Naive thymus-derived CD4-positive, alpha-beta T cell (primary cell): ENCODE results near the gene EPHB1. TPM values are rescaled to one million over a fixed set of nuclear protein-coding genes. Genes with fewer than 3 reads are reported as not detected.

Source experiments
- ATAC-seq: fragments of 150-1000 bp; cut with Tn5 transposase; 2 replicates; pipeline ENCODE4 v1.10.0; 2021; ENCODE audit warnings: mild to moderate bottlenecking, moderate library complexity
- CTCF ChIA-PET: fragments of 350-600 bp; sonication (Branson Sonifier 250); formaldehyde crosslinking; loops from one replicate; lab custom pipeline; 2021; ENCODE audit warnings: antibody characterized with exemption; lab: Charles Lee
- POLR2A ChIA-PET: fragments of 350-600 bp; sonication (Branson Sonifier 250); formaldehyde crosslinking; loops from one replicate; lab custom pipeline; 2021; ENCODE audit warnings: antibody characterized with exemption, inconsistent platforms; lab: Charles Lee
- DNase-seq, 9 donors: peaks; one replicate each; pipeline versions ENCODE4 v3.0.0 to v3.0.0-alpha.2; 2020 to 2022; ENCODE audit warnings: mixed read lengths in 1 of 9
- H3K27ac ChIP-seq: one replicate; pipeline ENCODE4 v1.7.0; 2013; ENCODE audit warnings: mild to moderate bottlenecking, low read depth, low read length, moderate library complexity
- H3K27me3 ChIP-seq, 2 donors: one replicate each; pipeline ENCODE4 v1.7.0; 2013; ENCODE audit warnings: low read length in 2 of 2, mild to moderate bottlenecking in 2 of 2, moderate library complexity in 2 of 2; ENCODE audit not compliant: control insufficient read depth in 2 of 2, insufficient read depth in 2 of 2
- H3K36me3 ChIP-seq, 3 experiments: 1 replicate in 2 of 3; 2 replicates in 1 of 3; pipeline ENCODE4 v1.7.0; 2013; ENCODE audit warnings: low read length in 3 of 3, mild to moderate bottlenecking in 3 of 3, moderate library complexity in 1 of 3; ENCODE audit not compliant: insufficient read depth in 3 of 3, control insufficient read depth in 2 of 3
- H3K4me1 ChIP-seq, 2 donors: one replicate each; pipeline ENCODE4 v1.7.0; 2013; ENCODE audit warnings: low read length in 2 of 2, mild to moderate bottlenecking in 2 of 2, moderate library complexity in 1 of 2; ENCODE audit not compliant: control insufficient read depth in 2 of 2, insufficient read depth in 2 of 2
- H3K4me3 ChIP-seq: 2 replicates; pipeline ENCODE4 v1.7.0; 2013; ENCODE audit warnings: mild to moderate bottlenecking, low read length
- H3K9me3 ChIP-seq, 3 experiments: 1 replicate in 2 of 3; 2 replicates in 1 of 3; pipeline ENCODE4 v1.7.0; 2013; ENCODE audit warnings: low read length in 3 of 3; ENCODE audit not compliant: control insufficient read depth in 2 of 3
- H3K27ac Mint-ChIP-seq, 9 donors: one replicate each; pipeline ENCODE4 v1.8.0; 2020 to 2022; ENCODE audit warnings: mixed read lengths in 9 of 9, mild to moderate bottlenecking in 8 of 9, moderate library complexity in 5 of 9, inconsistent platforms in 2 of 9
- H3K27me3 Mint-ChIP-seq, 5 donors: one replicate each; pipeline ENCODE4 v1.8.0; 2021 to 2022; ENCODE audit warnings: mixed read lengths in 5 of 5, mild to moderate bottlenecking in 1 of 5
- H3K36me3 Mint-ChIP-seq, 5 donors: one replicate each; pipeline ENCODE4 v1.8.0; 2020 to 2022; ENCODE audit warnings: mixed read lengths in 5 of 5, mild to moderate bottlenecking in 3 of 5, inconsistent platforms in 1 of 5
- H3K4me1 Mint-ChIP-seq, 7 donors: one replicate each; pipeline ENCODE4 v1.8.0; 2020 to 2022; ENCODE audit warnings: mixed read lengths in 7 of 7, mild to moderate bottlenecking in 3 of 7, inconsistent platforms in 1 of 7
- H3K4me3 Mint-ChIP-seq, 10 donors: one replicate each; pipeline ENCODE4 v1.8.0; 2020 to 2022; ENCODE audit warnings: mild to moderate bottlenecking in 10 of 10, mixed read lengths in 10 of 10, moderate library complexity in 6 of 10, inconsistent platforms in 2 of 10
- H3K9me3 Mint-ChIP-seq, 11 donors: one replicate each; pipeline ENCODE4 v1.8.0; 2020 to 2022; ENCODE audit warnings: mixed read lengths in 11 of 11, mild to moderate bottlenecking in 4 of 11, inconsistent platforms in 1 of 11, moderate library complexity in 1 of 11
- intact Hi-C, 2 donors: fragments of 100-400 bp; cut with micrococcal nuclease; formaldehyde crosslinking; loops; one replicate each; pipeline ENCODE4 v1.15.1; 2023
- polyA plus RNA-seq, 2 donors: library from polyadenylated mRNA; unstranded; fragments of 300-500 nt; fragmentation: Illumina TruSeq; gene quantifications; one replicate each; pipeline ENCODE4 v1.2.3, GENCODE V29; 2021
- total RNA-seq, 6 experiments: library from RNA in 5 of 6; stranded (reverse) in 5 of 6; gene quantifications; 1 replicate in 5 of 6; 2 replicates in 1 of 6; pipeline ENCODE4 v1.2.3 and lab custom pipeline; 2021 to 2026

EPHB1 gene
- total and polyA plus RNA-seq, 7 experiments from 2014 or later = 1.6 to 2.2 (median 1.8) TPM; not detected in 4

DNA sequence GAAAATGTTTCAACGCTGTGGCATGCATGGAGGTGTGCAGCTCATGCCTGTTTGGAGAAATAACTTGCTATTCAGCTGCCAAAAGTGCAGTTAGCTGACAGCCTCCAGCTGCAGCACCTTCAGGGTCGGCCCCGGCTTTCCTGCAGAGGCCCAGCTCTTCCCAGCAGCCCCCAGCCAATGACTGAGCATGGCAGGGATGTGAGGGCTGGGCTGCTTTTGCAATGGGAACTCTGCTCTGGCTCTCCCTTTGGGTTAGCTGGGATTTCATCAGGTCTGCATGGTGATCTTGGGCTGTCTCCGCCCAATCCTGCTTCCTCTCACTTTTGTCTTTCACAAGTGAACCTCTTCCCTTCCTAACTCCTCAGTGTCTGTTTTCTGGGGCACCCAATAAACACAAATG, 396.6 kb downstream of the EPHB1 start:
- H3K27ac ChIP-seq = no peak overlapping the region
- Mint-ChIP-seq H3K4me3 (no peak overlapping the region), H3K4me1 (no peaks in the 10 kb centered on the region), H3K36me3 (no peaks in the 10 kb centered on the region), H3K27ac (no peak overlapping the region), H3K27me3 (peaks cover 0 to 4% (median 0%) of the 10 kb centered on the region in 5 donors), H3K9me3 (peaks cover 0 to 4% (median 0%) of the 10 kb centered on the region in 11 donors)
- H3K4me1 ChIP-seq = no peaks in the 10 kb centered on the region
- no peak for DNase-seq
- CTCF ChIA-PET = no interaction called here
- intact Hi-C loops = no loop called here
- H3K36me3 ChIP-seq = no peaks in the 10 kb centered on the region
- H3K9me3 ChIP-seq = no peaks in the 10 kb centered on the region
- POLR2A ChIA-PET = no interaction called here
- no peak for ATAC-seq
- no peak overlapping the region for H3K4me3 ChIP-seq
- no peaks in the 10 kb centered on the region for H3K27me3 ChIP-seq

DNA sequence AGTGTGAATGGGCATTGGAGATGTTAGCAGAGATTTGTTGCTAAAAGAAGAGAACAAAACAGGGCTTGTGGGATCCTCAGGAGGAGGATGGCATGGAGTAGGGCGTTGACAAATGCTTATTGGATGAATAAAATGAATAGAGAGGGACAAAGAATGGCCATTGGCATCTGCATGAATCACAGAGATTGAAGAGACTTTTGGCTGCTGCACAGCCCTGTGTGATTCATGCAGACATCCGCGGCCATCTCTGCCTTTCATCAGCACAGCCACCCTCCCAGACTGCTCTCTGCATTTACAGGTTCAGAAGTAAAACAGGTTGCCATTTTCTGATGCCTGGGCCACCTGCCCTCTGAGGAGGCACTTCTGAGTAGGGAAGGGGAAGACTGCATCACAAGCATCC, 397.9 kb downstream of the EPHB1 start:
- CTCF ChIA-PET = no interaction called here
- DNase-seq = no peak
- peaks cover 0 to 4% (median 0%) of the 10 kb centered on the region in 5 donors for H3K27me3 Mint-ChIP-seq
- no peak overlapping the region for H3K27ac Mint-ChIP-seq
- no peak for ATAC-seq
- Histone ChIP-seq H3K4me3 (no peak overlapping the region), H3K27ac (no peak overlapping the region), H3K36me3 (no peaks in the 10 kb centered on the region), H3K9me3 (no peaks in the 10 kb centered on the region), H3K27me3 (no peaks in the 10 kb centered on the region), H3K4me1 (no peaks in the 10 kb centered on the region)
- no peaks in the 10 kb centered on the region for H3K36me3 Mint-ChIP-seq
- intact Hi-C loops = no loop called here
- H3K4me1 Mint-ChIP-seq = no peaks in the 10 kb centered on the region
- POLR2A ChIA-PET = no interaction called here
- H3K4me3 Mint-ChIP-seq = no peak overlapping the region
- peaks cover 0 to 4% (median 0%) of the 10 kb centered on the region in 11 donors for H3K9me3 Mint-ChIP-seq

DNA sequence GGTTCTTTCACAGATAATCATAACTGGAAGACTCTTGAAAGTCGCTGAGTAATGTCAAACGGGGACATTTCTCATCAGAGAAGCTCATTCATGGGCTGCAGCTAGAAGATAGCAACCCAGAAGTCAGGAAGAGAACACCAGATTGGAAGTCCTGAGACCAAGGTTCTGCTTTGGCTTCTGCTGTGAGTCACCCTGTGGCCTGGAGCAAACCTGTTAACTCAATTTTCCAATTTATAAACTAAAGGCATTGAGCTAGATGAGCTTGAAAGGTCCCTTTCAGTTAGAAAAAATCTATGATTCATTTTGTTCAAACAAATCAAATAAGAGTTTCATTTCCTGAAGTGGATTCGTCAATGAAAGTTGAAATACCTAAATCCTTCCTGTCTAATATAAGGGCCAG, 402.2 kb downstream of the EPHB1 start:
- H3K9me3 Mint-ChIP-seq = peaks cover 0 to 7% (median 0%) of the 10 kb centered on the region in 11 donors
- Histone ChIP-seq H3K27ac (no peak overlapping the region), H3K27me3 (no peaks in the 10 kb centered on the region), H3K4me1 (no peaks in the 10 kb centered on the region), H3K9me3 (no peaks in the 10 kb centered on the region), H3K36me3 (no peaks in the 10 kb centered on the region), H3K4me3 (no peak overlapping the region)
- no peaks in the 10 kb centered on the region for H3K36me3 Mint-ChIP-seq
- H3K27me3 Mint-ChIP-seq = peaks cover 0 to 4% (median 0%) of the 10 kb centered on the region in 5 donors
- no peak for DNase-seq
- intact Hi-C loops = no loop called here
- ChIA-PET CTCF (no interaction called here), POLR2A (no interaction called here)
- no peak overlapping the region for H3K27ac Mint-ChIP-seq
- no peaks in the 10 kb centered on the region for H3K4me1 Mint-ChIP-seq
- no peak overlapping the region for H3K4me3 Mint-ChIP-seq
- ATAC-seq = no peak

DNA sequence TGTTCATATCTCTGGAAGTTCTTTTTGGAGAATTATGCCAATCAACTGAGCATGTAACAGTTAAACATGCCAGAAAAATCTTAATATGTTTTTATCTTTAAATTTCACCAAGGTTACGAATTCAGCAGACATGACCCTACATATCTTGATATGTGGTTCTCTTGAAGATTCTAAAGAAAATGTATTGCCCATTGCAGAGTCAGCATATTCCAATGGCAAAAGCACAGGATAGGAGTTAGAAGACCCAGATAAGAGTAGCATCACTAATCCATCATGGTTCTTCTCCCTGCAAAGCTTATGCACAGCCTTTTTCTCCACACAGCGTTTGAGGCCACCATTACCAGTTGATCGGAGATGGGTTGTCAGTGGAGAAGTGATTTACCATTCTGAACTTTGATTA, 402.8 kb downstream of the EPHB1 start:
- no peak overlapping the region for H3K27ac ChIP-seq
- DNase-seq = no peak
- Mint-ChIP-seq H3K4me3 (no peak overlapping the region), H3K4me1 (no peaks in the 10 kb centered on the region), H3K27me3 (peaks cover 0 to 3% (median 0%) of the 10 kb centered on the region in 5 donors), H3K36me3 (no peaks in the 10 kb centered on the region), H3K27ac (no peak overlapping the region), H3K9me3 (peaks cover 0 to 7% (median under 1%) of the 10 kb centered on the region in 11 donors)
- ChIA-PET POLR2A (no interaction called here), CTCF (no interaction called here)
- intact Hi-C loops = no loop called here
- no peaks in the 10 kb centered on the region for H3K9me3 ChIP-seq
- no peaks in the 10 kb centered on the region for H3K4me1 ChIP-seq
- H3K36me3 ChIP-seq = no peaks in the 10 kb centered on the region
- no peaks in the 10 kb centered on the region for H3K27me3 ChIP-seq
- H3K4me3 ChIP-seq = no peak overlapping the region
- no peak for ATAC-seq

DNA sequence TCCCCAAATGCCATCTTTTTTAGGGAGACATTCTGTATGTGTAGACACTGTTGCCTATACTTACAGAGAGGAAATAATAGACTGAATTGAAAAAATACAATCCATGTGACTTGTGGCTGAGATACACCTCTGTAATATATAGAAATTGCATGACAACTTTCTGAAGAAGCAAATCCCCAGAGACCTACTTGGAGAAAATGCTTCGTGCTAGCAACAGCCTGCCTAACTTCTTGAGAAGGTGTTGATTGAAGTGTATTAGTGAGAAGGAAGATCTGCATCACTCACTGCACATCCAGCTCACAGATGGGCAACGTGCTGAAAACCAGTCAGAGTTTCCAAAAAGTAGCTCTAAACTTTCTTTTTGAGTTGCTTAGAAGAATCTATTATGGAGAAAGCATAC, 404.1 kb downstream of the EPHB1 start:
- no peak overlapping the region for H3K27ac ChIP-seq
- ATAC-seq = no peak
- POLR2A ChIA-PET = no interaction called here
- intact Hi-C loops = no loop called here
- no peaks in the 10 kb centered on the region for H3K4me1 ChIP-seq
- CTCF ChIA-PET = no interaction called here
- no peak overlapping the region for H3K27ac Mint-ChIP-seq
- H3K4me3 ChIP-seq = no peak overlapping the region
- H3K9me3 ChIP-seq = no peaks in the 10 kb centered on the region
- H3K36me3 Mint-ChIP-seq = no peaks in the 10 kb centered on the region
- no peaks in the 10 kb centered on the region for H3K4me1 Mint-ChIP-seq
- H3K27me3 ChIP-seq = no peaks in the 10 kb centered on the region
- H3K27me3 Mint-ChIP-seq = no peaks in the 10 kb centered on the region
- H3K9me3 Mint-ChIP-seq = peaks cover 0 to 9% (median 3%) of the 10 kb centered on the region in 11 donors
- no peak for DNase-seq
- no peaks in the 10 kb centered on the region for H3K36me3 ChIP-seq
- H3K4me3 Mint-ChIP-seq = no peak overlapping the region

DNA sequence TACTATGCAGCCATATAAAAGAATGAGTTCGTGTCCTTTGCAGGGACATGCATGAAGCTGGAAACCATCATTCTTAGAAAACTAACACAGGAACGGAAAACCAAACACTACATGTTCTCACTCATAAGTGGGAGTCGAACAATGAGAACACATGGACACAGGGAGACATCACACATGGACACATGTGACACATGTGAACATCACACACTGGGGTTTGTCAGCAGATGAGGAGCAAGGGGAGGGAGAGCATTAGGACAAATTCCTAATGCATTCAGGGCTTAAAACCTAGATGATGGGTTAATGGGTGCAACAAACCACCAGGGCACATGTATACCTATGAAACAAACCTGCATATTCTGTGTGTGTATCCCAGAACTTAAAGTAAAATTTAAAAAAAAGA, 408.0 kb downstream of the EPHB1 start:
- Mint-ChIP-seq H3K4me3 (no peak overlapping the region), H3K36me3 (no peaks in the 10 kb centered on the region), H3K9me3 (peaks cover 0 to 9% (median 0%) of the 10 kb centered on the region in 11 donors), H3K27me3 (peaks cover 0 to 3% (median 0%) of the 10 kb centered on the region in 5 donors), H3K27ac (no peak overlapping the region), H3K4me1 (no peaks in the 10 kb centered on the region)
- ChIA-PET CTCF (no interaction called here), POLR2A (no interaction called here)
- Histone ChIP-seq H3K27me3 (no peaks in the 10 kb centered on the region), H3K36me3 (no peaks in the 10 kb centered on the region), H3K9me3 (no peaks in the 10 kb centered on the region), H3K4me1 (no peaks in the 10 kb centered on the region), H3K27ac (no peak overlapping the region), H3K4me3 (no peak overlapping the region)
- intact Hi-C loops = no loop called here
- no peak for DNase-seq
- no peak for ATAC-seq

DNA sequence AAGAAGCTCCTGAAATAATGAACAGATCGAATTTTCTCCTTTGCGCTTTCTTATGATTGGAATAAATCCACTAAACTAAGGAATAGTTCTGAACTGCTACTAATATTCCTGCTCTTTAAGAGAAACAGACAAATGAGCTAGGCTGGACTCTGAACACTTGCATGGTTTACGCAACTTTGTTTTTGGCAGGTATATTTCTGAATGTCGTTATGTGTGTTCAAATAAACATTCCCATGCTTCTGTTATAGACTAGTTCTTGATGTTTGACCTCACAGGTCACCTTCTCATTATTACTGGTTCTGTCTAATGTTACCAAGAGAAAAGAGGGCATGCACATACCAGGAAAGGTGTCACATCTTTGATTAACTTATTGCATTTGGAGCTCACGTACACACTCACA, 418.2 kb downstream of the EPHB1 start:
- Mint-ChIP-seq H3K4me1 (no peaks in the 10 kb centered on the region), H3K9me3 (peaks cover 0 to 5% (median 0%) of the 10 kb centered on the region in 11 donors), H3K4me3 (no peak overlapping the region), H3K27me3 (peaks cover 0 to 18% (median 9%) of the 10 kb centered on the region in 5 donors), H3K27ac (no peak overlapping the region), H3K36me3 (no peaks in the 10 kb centered on the region)
- ChIA-PET CTCF (interaction anchor here (1.3 kb wide), 1 partner anchor 10 kb away, joined by 3 read pairs; no protein-coding TSS in a partner anchor), POLR2A (no interaction called here)
- intact Hi-C loops = no loop called here
- Histone ChIP-seq H3K4me3 (no peak overlapping the region), H3K4me1 (no peaks in the 10 kb centered on the region), H3K36me3 (no peaks in the 10 kb centered on the region), H3K27me3 (no peaks in the 10 kb centered on the region), H3K9me3 (no peaks in the 10 kb centered on the region), H3K27ac (no peak overlapping the region)
- no peak for DNase-seq
- no peak for ATAC-seq
